Adrenal gland (tissue), 12 donors: ENCODE data around the gene GEMIN8. TPM values are rescaled to one million over a fixed set of nuclear protein-coding genes. Genes with fewer than 3 reads are reported as not detected.

Experiments used
- DNase-seq, 7 donors: peaks; one replicate each; pipeline ENCODE4 v3.0.0-alpha.2; 2019 to 2020
- H3K27ac ChIP-seq, 5 donors: fragments of 200-600 bp; sonication (generic) in 4 of 5; 1 replicate in 3 of 5; 2 replicates in 2 of 5; pipeline versions ENCODE4 v1.5.1 to v1.8.0; 2016 to 2020; ENCODE audit warnings: mild to moderate bottlenecking in 1 of 5
- H3K27me3 ChIP-seq: fragments of 200-600 bp; 2 replicates; pipeline ENCODE4 v1.8.0; 2021
- H3K36me3 ChIP-seq, 2 donors: fragments of 200-600 bp; replicated peaks in 1 of 2; 1 replicate in 1 of 2; 2 replicates in 1 of 2; pipeline versions ENCODE4 v1.5.1 to v1.8.0; 2018 to 2022
- H3K4me1 ChIP-seq, 2 donors: fragments of 200-600 bp; replicated peaks in 1 of 2; 1 replicate in 1 of 2; 2 replicates in 1 of 2; pipeline versions ENCODE4 v1.5.1 to v1.8.0; 2018 to 2021
- H3K4me3 ChIP-seq, 4 donors: fragments of 200-600 bp; sonication (generic) in 3 of 4; one replicate each; pipeline ENCODE4 v1.5.1; 2016 to 2018
- H3K9me3 ChIP-seq, 3 donors: fragments of 200-600 bp; sonication (generic) in 1 of 3; replicated peaks in 1 of 3; 1 replicate in 2 of 3; 2 replicates in 1 of 3; pipeline versions ENCODE4 v1.5.1 to v1.8.0; 2016 to 2021
- CTCF ChIP-seq, 6 experiments: fragments of 450-650 bp in 4 of 6; fragments of 200-600 bp in 2 of 6; sonication (generic) in 1 of 6; IDR thresholded peaks; 1 replicate in 5 of 6; 2 replicates in 1 of 6; pipeline versions ENCODE4 v1.5.1 to v1.8.0; 2016 to 2021; ENCODE audit warnings: antibody characterized with exemption in 6 of 6, mild to moderate bottlenecking in 2 of 6, moderate library complexity in 1 of 6
- POLR2A ChIP-seq, 2 donors: fragments of 450-650 bp; IDR thresholded peaks; one replicate each; pipeline ENCODE4 v1.6.1; 2017; ENCODE audit warnings: antibody characterized with exemption in 2 of 2, mild to moderate bottlenecking in 2 of 2, moderate library complexity in 1 of 2
- WGBS, 4 donors: extraction: QIAGEN DNeasy Blood & Tissue Kit in 2 of 4; methylation state at CpG; one replicate each; pipeline versions ENCODE4 v1.1.5 to v1.1.7; 2013 to 2017; 5-methylcytosine and 5-hydroxymethylcytosine counted together
- intact Hi-C, 2 donors: fragments of 100-400 bp; cut with DNase I; formaldehyde crosslinking; loops; one replicate each; pipeline versions ENCODE4 v1.14.1 to v1.15.0; 2022 to 2023
- polyA plus RNA-seq, 3 donors: library from polyadenylated mRNA; stranded (reverse); fragments of 200-250 nt in 2 of 3; fragments of 350-450 nt in 1 of 3; fragmentation: Illumina TruSeq in 1 of 3; extraction: RNeasy Lipid Tissue Mini Kit (QIAGEN cat#74804) in 1 of 3; gene quantifications; one replicate each; pipeline ENCODE4 v1.2.3, GENCODE V29; 2013 to 2014
- total RNA-seq, 9 donors: library from RNA; depleted of rRNA in 4 of 9; stranded (reverse); fragments of >200 nt in 4 of 9; fragments of 120-200 nt in 1 of 9; fragmentation: NEBNext Ultra II Directional in 1 of 9; extraction: Animal tissue kit (Norgen Biotek cat#: 25700) in 1 of 9; gene quantifications; one replicate each; pipeline versions ENCODE4 v1.1.0 to v1.2.4, GENCODE V29; 2013 to 2023
- donor health status: healthy with polysubstance abuse.
- donor health status: Bipolar disorder and iron deficiency.
- donor health status: DM: yes; HTN: yes; CAD: no.
- donor health status: DM: no; HTN: no; CAD: no.
- donor health status: DM: no; HTN: no; CAD: no.
- donor health status: DM: yes; HTN: yes; CAD: no.

The GEMIN8 gene
- total and polyA plus RNA-seq, 12 donors: 13.9 to 32.9 (median 19.8) TPM

GRCh38 chrX:14017399-14017798, 12.3 kb downstream of the GEMIN8 start:
- WGBS, 4 donors: 82 to 89% (median 86%) methylated on average over 3 of the region's 3 CpGs
- intact Hi-C loops: no loop called here

DNA sequence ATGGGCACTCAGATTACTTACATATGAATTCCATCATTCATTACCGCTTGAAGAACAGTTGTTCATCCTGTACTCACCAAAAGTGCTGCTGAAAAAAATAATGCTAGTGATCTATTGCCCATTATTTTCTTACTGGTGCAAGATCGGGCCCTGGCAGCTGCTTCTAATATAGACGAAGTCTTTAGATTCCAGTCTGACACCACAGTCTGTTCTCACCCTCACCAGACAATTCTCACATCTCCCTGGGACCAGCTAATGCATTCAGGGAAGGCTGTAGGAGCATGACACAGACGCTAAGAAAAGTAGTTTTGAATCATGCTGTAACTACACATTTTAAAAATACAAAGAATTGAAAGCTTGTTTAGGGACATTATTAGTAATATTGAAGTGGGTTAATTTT, 13.8 kb downstream of the GEMIN8 start:
- no peak for DNase-seq
- Histone ChIP-seq H3K27ac (peak overlapping the region in 1 of 5 donors; percentile 8), H3K9me3 (no peaks in the 10 kb centered on the region), H3K4me1 (peaks cover 4 to 5% of the 10 kb centered on the region in 2 donors), H3K27me3 (no peaks in the 10 kb centered on the region), H3K36me3 (no peaks in the 10 kb centered on the region), H3K4me3 (no peak overlapping the region)
- intact Hi-C loops: no loop called here
- 77 to 88% (median 83%) methylated on average over 4 of the region's 4 CpGs for WGBS, 4 donors
- TF ChIP-seq CTCF (IDR thresholded peaks at IDR 0.05) (no peak), POLR2A (IDR thresholded peaks at IDR 0.05) (no peak)

More at GRCh38 chrX:14017399-14017798, 12.3 kb downstream of the GEMIN8 start:
- Histone ChIP-seq H3K9me3 (no peaks in the 10 kb centered on the region), H3K4me3 (no peak overlapping the region), H3K27me3 (no peaks in the 10 kb centered on the region), H3K27ac (no peak overlapping the region), H3K36me3 (no peaks in the 10 kb centered on the region), H3K4me1 (peaks cover 4 to 5% of the 10 kb centered on the region in 2 donors)
- TF ChIP-seq POLR2A (IDR thresholded peaks at IDR 0.05) (no peak), CTCF (IDR thresholded peaks at IDR 0.05) (no peak)
- DNase-seq: no peak

GRCh38 chrX:14015294-14015693, 14.4 kb downstream of the GEMIN8 start:
- intact Hi-C loops: no loop called here
- 56 to 76% (median 67%) methylated on average over 2 of the region's 2 CpGs for WGBS, 4 donors
- TF ChIP-seq POLR2A (IDR thresholded peaks at IDR 0.05): no peak
- no peak for TF ChIP-seq CTCF (IDR thresholded peaks at IDR 0.05)
- DNase-seq: no peak
- Histone ChIP-seq H3K9me3 (no peaks in the 10 kb centered on the region), H3K36me3 (no peaks in the 10 kb centered on the region), H3K27ac (no peak overlapping the region), H3K4me1 (peaks cover 4 to 5% of the 10 kb centered on the region in 2 donors), H3K27me3 (no peaks in the 10 kb centered on the region), H3K4me3 (no peak overlapping the region)

GRCh38 chrX:14014526-14014925, 15.2 kb downstream of the GEMIN8 start:
- peaks cover 4% of the 10 kb centered on the region for H3K27me3 ChIP-seq
- WGBS, 4 donors: 80 to 90% (median 88%) methylated on average over 4 of the region's 4 CpGs
- H3K27ac ChIP-seq: peak overlapping the region in 1 of 5 donors; percentile 40
- TF ChIP-seq CTCF (IDR thresholded peaks at IDR 0.05) (no peak), POLR2A (IDR thresholded peaks at IDR 0.05) (no peak)
- H3K9me3 ChIP-seq: no peaks in the 10 kb centered on the region
- H3K36me3 ChIP-seq: no peaks in the 10 kb centered on the region
- intact Hi-C loops: no loop called here
- H3K4me3 ChIP-seq: no peak overlapping the region
- H3K4me1 ChIP-seq: peaks cover 4 to 5% of the 10 kb centered on the region in 2 donors
- DNase-seq: no peak
